Measurements from ENCODE around the gene SLC25A13. TPM values are rescaled to one million over a fixed set of nuclear protein-coding genes. Genes with fewer than 3 reads are reported as not detected.

The SLC25A13 gene
- polyA plus RNA-seq, 1 of the 3 experiments (the other 2 are of a cell fraction): 16.0 TPM

DNA sequence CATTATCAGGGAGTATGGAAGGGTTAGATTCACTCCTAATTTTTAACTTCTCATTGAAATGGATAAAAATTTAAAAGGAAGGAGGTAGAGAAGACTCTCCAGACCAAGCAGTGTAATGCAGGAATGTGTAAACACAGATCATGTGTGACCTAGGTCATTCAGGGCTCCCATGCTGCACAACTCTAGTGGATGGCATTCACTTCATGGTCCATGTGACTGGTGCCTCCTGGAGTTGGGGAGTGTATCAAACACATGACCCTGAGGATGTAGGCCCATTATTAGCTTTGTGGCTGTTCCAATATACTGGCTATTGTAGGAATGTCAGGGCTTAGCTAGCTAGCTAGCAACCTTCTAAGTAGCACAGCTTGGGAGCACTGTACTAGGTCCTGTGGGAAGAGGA, 109.9 kb downstream of the SLC25A13 start:
- no peak for DNase-seq
- peaks cover 5 to 10% of the 10 kb centered on the region in 2 experiments for H3K36me3 ChIP-seq (replicated peaks in 1 of 2; ENCODE audit: control insufficient read depth in 1 of 2, insufficient read depth in 2 of 2, low read length in 1 of 2)
- H3K9me2 ChIP-seq: no peaks in the 10 kb centered on the region
- no peaks in the 10 kb centered on the region for H3F3A ChIP-seq (replicated peaks; ENCODE audit: insufficient read depth)
- no peaks in the 10 kb centered on the region for H3K4me1 ChIP-seq (ENCODE audit: control insufficient read depth in 1 of 2, insufficient read depth in 2 of 2, low read depth in 1 of 2, low read length in 1 of 2)
- no peaks in the 10 kb centered on the region; the same call in 1 of the 2 replicates for H4K20me1 ChIP-seq (ENCODE audit: insufficient read depth)
- no peak for TF ChIP-seq MEF2A (IDR thresholded peaks at IDR 0.05; ENCODE audit: borderline replicate concordance, low read depth)
- TF ChIP-seq NFIC (IDR thresholded peaks at IDR 0.05; ENCODE audit: borderline replicate concordance): no peak
- TF ChIP-seq EP300 (IDR thresholded peaks at IDR 0.05; ENCODE audit: borderline replicate concordance in 1 of 2, low read depth in 1 of 2, low read length in 1 of 2): no peak
- no peak for TF ChIP-seq TCF12 (IDR thresholded peaks at IDR 0.05)
- TF ChIP-seq, protein P1, sequence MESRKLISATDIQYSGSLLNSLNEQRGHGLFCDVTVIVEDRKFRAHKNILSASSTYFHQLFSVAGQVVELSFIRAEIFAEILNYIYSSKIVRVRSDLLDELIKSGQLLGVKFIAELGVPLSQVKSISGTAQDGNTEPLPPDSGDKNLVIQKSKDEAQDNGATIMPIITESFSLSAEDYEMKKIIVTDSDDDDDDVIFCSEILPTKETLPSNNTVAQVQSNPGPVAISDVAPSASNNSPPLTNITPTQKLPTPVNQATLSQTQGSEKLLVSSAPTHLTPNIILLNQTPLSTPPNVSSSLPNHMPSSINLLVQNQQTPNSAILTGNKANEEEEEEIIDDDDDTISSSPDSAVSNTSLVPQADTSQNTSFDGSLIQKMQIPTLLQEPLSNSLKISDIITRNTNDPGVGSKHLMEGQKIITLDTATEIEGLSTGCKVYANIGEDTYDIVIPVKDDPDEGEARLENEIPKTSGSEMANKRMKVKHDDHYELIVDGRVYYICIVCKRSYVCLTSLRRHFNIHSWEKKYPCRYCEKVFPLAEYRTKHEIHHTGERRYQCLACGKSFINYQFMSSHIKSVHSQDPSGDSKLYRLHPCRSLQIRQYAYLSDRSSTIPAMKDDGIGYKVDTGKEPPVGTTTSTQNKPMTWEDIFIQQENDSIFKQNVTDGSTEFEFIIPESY (IDR thresholded peaks at IDR 0.05; ENCODE audit: borderline replicate concordance, low read depth): no peak
- TF ChIP-seq RFX5 (IDR thresholded peaks at IDR 0.05; ENCODE audit: low read length): no peak
- TF ChIP-seq, protein P2, sequence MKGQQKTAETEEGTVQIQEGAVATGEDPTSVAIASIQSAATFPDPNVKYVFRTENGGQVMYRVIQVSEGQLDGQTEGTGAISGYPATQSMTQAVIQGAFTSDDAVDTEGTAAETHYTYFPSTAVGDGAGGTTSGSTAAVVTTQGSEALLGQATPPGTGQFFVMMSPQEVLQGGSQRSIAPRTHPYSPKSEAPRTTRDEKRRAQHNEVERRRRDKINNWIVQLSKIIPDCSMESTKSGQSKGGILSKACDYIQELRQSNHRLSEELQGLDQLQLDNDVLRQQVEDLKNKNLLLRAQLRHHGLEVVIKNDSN (IDR thresholded peaks at IDR 0.05; ENCODE audit: borderline replicate concordance, low read depth): no peak
- TF ChIP-seq FOXM1 (IDR thresholded peaks at IDR 0.05; ENCODE audit: low read depth): no peak
- TF ChIP-seq TAF1 (IDR thresholded peaks at IDR 0.05; ENCODE audit: borderline replicate concordance, low read depth, low read length): no peak
- TF ChIP-seq JUND (IDR thresholded peaks at IDR 0.05): no peak
- no peak for TF ChIP-seq NRF1 (IDR thresholded peaks at IDR 0.05; ENCODE audit: low read depth, low read length)
- TF ChIP-seq, protein P3, sequence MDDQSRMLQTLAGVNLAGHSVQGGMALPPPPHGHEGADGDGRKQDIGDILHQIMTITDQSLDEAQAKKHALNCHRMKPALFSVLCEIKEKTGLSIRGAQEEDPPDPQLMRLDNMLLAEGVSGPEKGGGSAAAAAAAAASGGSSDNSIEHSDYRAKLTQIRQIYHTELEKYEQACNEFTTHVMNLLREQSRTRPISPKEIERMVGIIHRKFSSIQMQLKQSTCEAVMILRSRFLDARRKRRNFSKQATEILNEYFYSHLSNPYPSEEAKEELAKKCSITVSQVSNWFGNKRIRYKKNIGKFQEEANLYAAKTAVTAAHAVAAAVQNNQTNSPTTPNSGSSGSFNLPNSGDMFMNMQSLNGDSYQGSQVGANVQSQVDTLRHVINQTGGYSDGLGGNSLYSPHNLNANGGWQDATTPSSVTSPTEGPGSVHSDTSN (IDR thresholded peaks at IDR 0.05): no peak
- no peak for TF ChIP-seq POLR2AphosphoS5 (IDR thresholded peaks at IDR 0.05; ENCODE audit: low read depth, low read length)
- no peak for TF ChIP-seq FOSL2 (IDR thresholded peaks at IDR 0.05; ENCODE audit: borderline replicate concordance, low read depth)
- no peaks in the 10 kb centered on the region for H3K79me2 ChIP-seq (ENCODE audit: insufficient read depth)
- no peak overlapping the region for H3K9ac ChIP-seq
- H3K4me2 ChIP-seq: no peak overlapping the region
- ChIA-PET POLR2A (no interaction called here), CTCF (no interaction called here)
- H3K27me3 ChIP-seq (ENCODE audit: insufficient read depth): no peaks in the 10 kb centered on the region
- no peak overlapping the region for H3K4me3 ChIP-seq (ENCODE audit: low read depth in 2 of 2, low read length in 1 of 2)
- H3K27ac ChIP-seq (ENCODE audit: low read depth in 2 of 2, low read length in 1 of 2): no peak overlapping the region
- H3K9me3 ChIP-seq: no peaks in the 10 kb centered on the region
- no peak overlapping the region for H2AFZ ChIP-seq (ENCODE audit: low read depth)

DNA sequence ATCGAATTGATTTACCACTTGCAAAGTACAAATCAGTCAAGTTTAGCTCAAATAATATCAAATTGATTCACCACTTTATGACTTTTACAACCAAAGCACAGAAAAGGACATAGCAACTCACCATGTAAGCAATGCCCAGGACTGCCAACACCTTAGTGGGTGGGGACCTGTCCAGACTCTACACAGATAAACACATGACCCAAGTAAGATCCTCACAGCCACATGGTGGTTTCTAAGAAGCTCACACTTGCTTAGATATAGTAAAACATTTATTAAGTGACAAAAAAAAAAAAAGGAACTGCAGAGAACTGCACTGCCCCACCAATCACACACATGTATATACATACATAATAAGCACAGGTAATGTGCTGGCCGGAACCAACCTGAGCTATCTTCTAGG, 116.2 kb downstream of the SLC25A13 start:
- no peak overlapping the region for H3K4me2 ChIP-seq
- H3K4me3 ChIP-seq (ENCODE audit: low read depth in 2 of 2, low read length in 1 of 2): no peak overlapping the region
- H3K9me3 ChIP-seq: no peaks in the 10 kb centered on the region
- H3K9ac ChIP-seq: no peak overlapping the region
- no peaks in the 10 kb centered on the region for H3K4me1 ChIP-seq (ENCODE audit: control insufficient read depth in 1 of 2, insufficient read depth in 2 of 2, low read depth in 1 of 2, low read length in 1 of 2)
- DNase-seq: no peak
- CTCF ChIA-PET: interaction anchor here (0.6 to 1.3 kb wide), 5 partner anchors 9 to 289 kb away, joined by 3 to 6 read pairs (median 3); no protein-coding TSS in a partner anchor
- POLR2A ChIA-PET: no interaction called here
- H3K36me3 ChIP-seq (replicated peaks in 1 of 2; ENCODE audit: control insufficient read depth in 1 of 2, insufficient read depth in 2 of 2, low read length in 1 of 2): peaks cover 5 to 34% of the 10 kb centered on the region in 2 experiments
- no peaks in the 10 kb centered on the region for H3K79me2 ChIP-seq (ENCODE audit: insufficient read depth)
- TF ChIP-seq, protein P4, sequence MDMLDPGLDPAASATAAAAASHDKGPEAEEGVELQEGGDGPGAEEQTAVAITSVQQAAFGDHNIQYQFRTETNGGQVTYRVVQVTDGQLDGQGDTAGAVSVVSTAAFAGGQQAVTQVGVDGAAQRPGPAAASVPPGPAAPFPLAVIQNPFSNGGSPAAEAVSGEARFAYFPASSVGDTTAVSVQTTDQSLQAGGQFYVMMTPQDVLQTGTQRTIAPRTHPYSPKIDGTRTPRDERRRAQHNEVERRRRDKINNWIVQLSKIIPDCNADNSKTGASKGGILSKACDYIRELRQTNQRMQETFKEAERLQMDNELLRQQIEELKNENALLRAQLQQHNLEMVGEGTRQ (IDR thresholded peaks at IDR 0.05; ENCODE audit: borderline replicate concordance, low read depth, low read length): no peak
- no peaks in the 10 kb centered on the region for H3F3A ChIP-seq (replicated peaks; ENCODE audit: insufficient read depth)
- WGBS (ENCODE audit: low lambda C conversion rate): 94% methylated on average over 2 of the region's 2 CpGs
- no peaks in the 10 kb centered on the region for H4K20me1 ChIP-seq (ENCODE audit: insufficient read depth)
- no peaks in the 10 kb centered on the region for H3K27me3 ChIP-seq (ENCODE audit: insufficient read depth)
- H2AFZ ChIP-seq (ENCODE audit: low read depth): no peak overlapping the region
- no peak overlapping the region for H3K27ac ChIP-seq (ENCODE audit: low read depth in 2 of 2, low read length in 1 of 2)
- no peaks in the 10 kb centered on the region for H3K9me2 ChIP-seq
